ENCODE measurements around the gene AHRR. TPM values are rescaled to one million over a fixed set of nuclear protein-coding genes. Genes with fewer than 3 reads are reported as not detected.

Gene AHRR
- total and polyA plus RNA-seq, 9 of the 15 experiments (the other 6 are each of a cell fraction or from before 2014, with no cell fraction given): 0.06 to 1.6 (median 0.75) TPM; not detected in 1

GRCh38 chr5:378301-378891 is 56.9 kb downstream of the AHRR start:
- Histone ChIP-seq H3K4me2 (ENCODE audit: insufficient read depth, low read length) (no peak overlapping the region), H3K9me3 (replicated peaks; ENCODE audit: control insufficient read depth, insufficient read depth, low read depth, low read length) (no peaks in the 10 kb centered on the region), H3K27me3 (ENCODE audit: control insufficient read depth in 2 of 2, insufficient read depth in 2 of 2, low read length in 2 of 2) (peaks cover 45 to 56% of the 10 kb centered on the region in 2 experiments), H3K4me3 (no peak overlapping the region), H2AFZ (ENCODE audit: low read depth, low read length) (no peak overlapping the region), H3K36me3 (ENCODE audit: control insufficient read depth, insufficient read depth, low read length) (no peaks in the 10 kb centered on the region), H3K9me1 (ENCODE audit: control insufficient read depth, insufficient read depth, low read length) (no peaks in the 10 kb centered on the region), H3K4me1 (replicated peaks in 1 of 2; ENCODE audit: control insufficient read depth in 2 of 2, insufficient read depth in 2 of 2, low read length in 2 of 2) (peaks cover 0 to 26% of the 10 kb centered on the region in 2 experiments; a peak in 2 of 5 replicates), H3K27ac (ENCODE audit: extremely low read depth, low read depth, low read length) (no peak overlapping the region), H3K9ac (ENCODE audit: insufficient read depth in 1 of 2, low read depth in 2 of 2, low read length in 2 of 2) (no peak overlapping the region), H4K20me1 (replicated peaks; ENCODE audit: control insufficient read depth, insufficient read depth, low read length) (peaks cover 10% of the 10 kb centered on the region), H3K79me2 (ENCODE audit: control insufficient read depth, insufficient read depth, low read length) (no peaks in the 10 kb centered on the region)
- no TSS peak for BruUV-seq (replicated peaks)
- ChIA-PET CTCF (ENCODE audit: low intra/inter-chr PET ratio) (no interaction called here), POLR2A (interaction anchor here (0.8 kb wide), 1 partner anchor 35 kb away, joined by 4 read pairs; no protein-coding TSS in a partner anchor)
- WGBS (ENCODE audit: insufficient coverage, low coverage, missing lambda C conversion rate): 1% methylated on average over 8 of the region's 8 CpGs
- in situ Hi-C loops (cut with MboI) (no loop called here), intact Hi-C loops (cut with micrococcal nuclease) (no loop called here)
- ATAC-seq (no peak; the same call in 2 of the 3 replicates), FAIRE-seq (no peak), DNase-seq (ENCODE audit: extremely low read depth in 1 of 4, low spot score in 3 of 4) (no peak)
- TF ChIP-seq SMAD2 (IDR thresholded peaks at IDR 0.05; ENCODE audit: low read depth, low read length) (no peak), JUNB (CRISPR knock-in tag; conservative IDR thresholded peaks at IDR 0.05) (no peak), CXXC5 (CRISPR knock-in tag; IDR thresholded peaks at IDR 0.05) (no peak), SRSF7 (optimal IDR thresholded peaks at IDR 0.05; ENCODE audit: low read depth, low read length) (no peak)

GRCh38 chr5:378976-379742 is 57.6 kb downstream of the AHRR start:
- peaks cover 10% of the 10 kb centered on the region for H4K20me1 ChIP-seq (replicated peaks; ENCODE audit: control insufficient read depth, insufficient read depth, low read length)
- in situ Hi-C loops (cut with MboI) (no loop called here), intact Hi-C loops (cut with micrococcal nuclease) (no loop called here)
- CTCF ChIA-PET (ENCODE audit: low intra/inter-chr PET ratio): no interaction called here
- H3K9me3 ChIP-seq (replicated peaks; ENCODE audit: control insufficient read depth, insufficient read depth, low read depth, low read length): no peaks in the 10 kb centered on the region
- peak; percentile 26 for FAIRE-seq
- H3K36me3 ChIP-seq (ENCODE audit: control insufficient read depth, insufficient read depth, low read length): no peaks in the 10 kb centered on the region
- peaks cover 41 to 52% of the 10 kb centered on the region in 2 experiments for H3K27me3 ChIP-seq (ENCODE audit: control insufficient read depth in 2 of 2, insufficient read depth in 2 of 2, low read length in 2 of 2)
- ATAC-seq: peak; percentile 34
- no peak overlapping the region for H3K27ac ChIP-seq (ENCODE audit: extremely low read depth, low read depth, low read length)
- POLR2A ChIA-PET: no interaction called here
- no peak overlapping the region for H2AFZ ChIP-seq (ENCODE audit: low read depth, low read length)
- H3K9ac ChIP-seq (ENCODE audit: insufficient read depth in 1 of 2, low read depth in 2 of 2, low read length in 2 of 2): no peak overlapping the region
- H3K4me3 ChIP-seq: no peak overlapping the region
- no peak for DNase-seq (ENCODE audit: extremely low read depth in 1 of 4, low spot score in 3 of 4)
- no peak overlapping the region for H3K4me2 ChIP-seq (ENCODE audit: insufficient read depth, low read length)
- 2% methylated on average over 16 of the region's 16 CpGs for WGBS (ENCODE audit: insufficient coverage, low coverage, missing lambda C conversion rate)
- no TSS peak for BruUV-seq (replicated peaks)
- no peaks in the 10 kb centered on the region for H3K9me1 ChIP-seq (ENCODE audit: control insufficient read depth, insufficient read depth, low read length)
- H3K4me1 ChIP-seq (replicated peaks in 1 of 2; ENCODE audit: control insufficient read depth in 2 of 2, insufficient read depth in 2 of 2, low read length in 2 of 2): peaks cover 0 to 19% of the 10 kb centered on the region in 2 experiments; a peak in 1 of 5 replicates
- no peaks in the 10 kb centered on the region for H3K79me2 ChIP-seq (ENCODE audit: control insufficient read depth, insufficient read depth, low read length)
- TF ChIP-seq SIX5 (IDR thresholded peaks at IDR 0.05; ENCODE audit: borderline replicate concordance in 1 of 2, insufficient read depth in 1 of 2, low read depth in 1 of 2, low read length in 2 of 2) (no peak), MLLT1 (IDR thresholded peaks at IDR 0.05) (no peak), STAT5B (CRISPR knock-in tag; IDR thresholded peaks at IDR 0.05) (no peak), STAT6 (CRISPR knock-in tag; IDR thresholded peaks at IDR 0.05) (no peak), THRAP3 (IDR thresholded peaks at IDR 0.05; ENCODE audit: borderline replicate concordance) (no peak), TRIM24 (IDR thresholded peaks at IDR 0.05) (no peak), TAL1 (IDR thresholded peaks at IDR 0.05) (no peak)
